ENCODE results near the gene PPIE.
"Not testable (repeated sequence)": the region's sequence is repeated elsewhere in the genome, so short reads cannot be mapped to it uniquely, and the experiment has no call there.

- not testable (repeated sequence) for TF ChIP-seq CTCF (IDR thresholded peaks at IDR 0.05); ZFX (IDR thresholded peaks at IDR 0.05; ENCODE audit: borderline replicate concordance)
Observed at GRCh38 chr1:39782685-39783084, 44.0 kb downstream of the PPIE start.

Data from 22Rv1 (cell line).